Activated naive CD4-positive, alpha-beta T cell treated with anti-CD3 and anti-CD28 coated beads, Interleukin-2, amount 50 U/mL, for 24 hours (primary cell): ENCODE data around the gene MLLT1.
A peak's percentile ranks its signal among the peaks of the same experiment; 100 is the strongest.
"Not testable (repeated sequence)": the region's sequence is repeated elsewhere in the genome, so short reads cannot be mapped to it uniquely, and the experiment has no call there.

Experiments
- H3K27ac Mint-ChIP-seq: one replicate; pipeline ENCODE4 v1.8.0; 2021; ENCODE audit warnings: mild to moderate bottlenecking, mixed read lengths
- H3K27me3 Mint-ChIP-seq: one replicate; pipeline ENCODE4 v1.8.0; 2021; ENCODE audit warnings: mixed read lengths
- H3K36me3 Mint-ChIP-seq: one replicate; pipeline ENCODE4 v1.8.0; 2021; ENCODE audit warnings: mixed read lengths
- H3K4me1 Mint-ChIP-seq: one replicate; pipeline ENCODE4 v1.8.0; 2021; ENCODE audit warnings: mixed read lengths
- H3K4me3 Mint-ChIP-seq: one replicate; pipeline ENCODE4 v1.8.0; 2021; ENCODE audit warnings: mild to moderate bottlenecking, mixed read lengths
- H3K9me3 Mint-ChIP-seq: one replicate; pipeline ENCODE4 v1.8.0; 2021; ENCODE audit warnings: mixed read lengths

MLLT1 gene

DNA sequence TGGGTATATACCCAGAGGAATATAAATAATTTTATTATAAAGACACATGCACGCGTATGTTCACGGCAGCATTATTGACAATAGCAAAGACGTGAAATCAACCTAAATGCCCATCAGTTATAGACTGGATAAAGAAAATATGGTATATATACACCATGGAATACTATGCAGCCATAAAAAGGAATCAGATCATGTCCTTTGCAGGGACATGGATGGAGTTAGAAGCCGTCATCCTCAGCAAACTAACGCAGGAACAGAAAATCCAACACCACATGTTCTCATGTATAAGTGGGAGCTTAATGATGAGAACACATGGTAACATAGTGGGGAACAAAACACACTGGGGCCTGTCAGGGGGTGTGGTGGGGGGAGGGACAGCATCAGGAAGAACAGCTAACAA, 2.6 kb upstream of the MLLT1 start:
- H3K36me3 Mint-ChIP-seq, H3K9me3 Mint-ChIP-seq, H3K27me3 Mint-ChIP-seq, H3K4me3 Mint-ChIP-seq, H3K27ac Mint-ChIP-seq: not testable (repeated sequence)
- peaks cover 20% of the 10 kb centered on the region for H3K4me1 Mint-ChIP-seq

GRCh38 chr19:6279620-6279930, 200 bp downstream of the MLLT1 start:
- H3K27ac Mint-ChIP-seq: no peak overlapping the region

GRCh38 chr19:6278740-6279619, 795 bp downstream of the MLLT1 start:
- Mint-ChIP-seq H3K27ac (peak overlapping the region; percentile 98), H3K4me1 (peaks cover 46% of the 10 kb centered on the region), H3K27me3 (no peaks in the 10 kb centered on the region), H3K9me3 (no peaks in the 10 kb centered on the region), H3K4me3 (peak overlapping the region; percentile 98), H3K36me3 (peaks cover 4% of the 10 kb centered on the region)

More at GRCh38 chr19:6279620-6279930, 200 bp downstream of the MLLT1 start:
- H3K4me3 Mint-ChIP-seq: peak overlapping the region; percentile 74
- H3K4me1 Mint-ChIP-seq: peaks cover 44% of the 10 kb centered on the region
- peaks cover 4% of the 10 kb centered on the region for H3K36me3 Mint-ChIP-seq
- no peaks in the 10 kb centered on the region for H3K27me3 Mint-ChIP-seq
- no peaks in the 10 kb centered on the region for H3K9me3 Mint-ChIP-seq

DNA sequence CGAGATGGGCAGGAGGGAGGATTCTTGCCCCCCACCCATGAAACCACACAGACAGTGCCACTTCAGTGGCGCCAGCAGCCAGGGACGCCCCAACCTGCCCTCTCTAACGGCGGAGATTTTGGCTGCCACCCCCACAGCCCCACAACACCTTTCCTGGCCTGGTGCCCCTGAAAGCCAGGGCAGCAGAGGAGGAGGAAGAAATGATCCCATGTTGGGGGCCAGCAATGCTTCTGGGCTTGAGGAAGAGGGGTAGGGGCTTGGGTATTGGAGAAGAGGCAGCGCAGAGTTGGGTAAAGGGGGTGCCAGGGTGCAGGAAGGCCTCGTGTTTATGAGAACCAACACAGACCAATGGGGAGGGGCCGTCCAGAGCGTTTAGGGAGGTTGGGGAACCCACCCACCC, 1.7 kb downstream of the MLLT1 start:
- H3K9me3 Mint-ChIP-seq: no peaks in the 10 kb centered on the region
- no peaks in the 10 kb centered on the region for H3K27me3 Mint-ChIP-seq
- peaks cover 4% of the 10 kb centered on the region for H3K36me3 Mint-ChIP-seq
- peak overlapping the region; percentile 98 for H3K27ac Mint-ChIP-seq
- peak overlapping the region; percentile 98 for H3K4me3 Mint-ChIP-seq
- peaks cover 55% of the 10 kb centered on the region for H3K4me1 Mint-ChIP-seq

- Mint-ChIP-seq H3K4me3 (no peak overlapping the region), H3K36me3 (peaks cover 4% of the 10 kb centered on the region), H3K4me1 (peaks cover 66% of the 10 kb centered on the region), H3K9me3 (no peaks in the 10 kb centered on the region), H3K27ac (no peak overlapping the region), H3K27me3 (no peaks in the 10 kb centered on the region)
Measured at GRCh38 chr19:6276447-6276846, 3.3 kb downstream of the MLLT1 start.

GRCh38 chr19:6275170-6275744, 4.5 kb downstream of the MLLT1 start:
- H3K4me1 Mint-ChIP-seq: peaks cover 63% of the 10 kb centered on the region

DNA sequence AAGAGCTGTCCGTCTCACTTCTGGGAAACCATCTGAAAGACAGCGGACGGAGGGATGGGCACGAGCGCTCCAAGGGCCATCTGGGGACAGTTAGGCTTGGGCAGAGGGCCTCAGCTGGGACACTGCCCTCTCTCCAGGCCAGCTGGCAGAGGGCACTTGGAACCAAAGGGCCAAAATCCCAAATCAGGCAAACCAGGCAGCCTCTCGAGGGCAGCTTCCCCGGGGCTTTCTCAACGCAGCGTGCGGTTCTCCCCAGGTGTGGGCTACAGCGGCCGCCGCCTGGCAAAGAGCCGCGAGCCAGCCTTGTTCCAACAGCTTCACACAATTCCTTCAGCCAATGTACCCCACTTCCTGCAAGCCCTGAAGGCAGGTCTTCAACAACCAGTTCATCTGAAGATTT, 5.0 kb downstream of the MLLT1 start:
- Mint-ChIP-seq H3K27me3 (no peaks in the 10 kb centered on the region), H3K4me1 (peaks cover 63% of the 10 kb centered on the region), H3K9me3 (no peaks in the 10 kb centered on the region), H3K27ac (no peak overlapping the region), H3K4me3 (no peak overlapping the region), H3K36me3 (peaks cover 10% of the 10 kb centered on the region)

More at GRCh38 chr19:6275170-6275744, 4.5 kb downstream of the MLLT1 start:
- H3K27me3 Mint-ChIP-seq: no peaks in the 10 kb centered on the region
- H3K4me3 Mint-ChIP-seq: no peak overlapping the region
- H3K36me3 Mint-ChIP-seq: peaks cover 8% of the 10 kb centered on the region
- H3K27ac Mint-ChIP-seq: no peak overlapping the region
- no peaks in the 10 kb centered on the region for H3K9me3 Mint-ChIP-seq

DNA sequence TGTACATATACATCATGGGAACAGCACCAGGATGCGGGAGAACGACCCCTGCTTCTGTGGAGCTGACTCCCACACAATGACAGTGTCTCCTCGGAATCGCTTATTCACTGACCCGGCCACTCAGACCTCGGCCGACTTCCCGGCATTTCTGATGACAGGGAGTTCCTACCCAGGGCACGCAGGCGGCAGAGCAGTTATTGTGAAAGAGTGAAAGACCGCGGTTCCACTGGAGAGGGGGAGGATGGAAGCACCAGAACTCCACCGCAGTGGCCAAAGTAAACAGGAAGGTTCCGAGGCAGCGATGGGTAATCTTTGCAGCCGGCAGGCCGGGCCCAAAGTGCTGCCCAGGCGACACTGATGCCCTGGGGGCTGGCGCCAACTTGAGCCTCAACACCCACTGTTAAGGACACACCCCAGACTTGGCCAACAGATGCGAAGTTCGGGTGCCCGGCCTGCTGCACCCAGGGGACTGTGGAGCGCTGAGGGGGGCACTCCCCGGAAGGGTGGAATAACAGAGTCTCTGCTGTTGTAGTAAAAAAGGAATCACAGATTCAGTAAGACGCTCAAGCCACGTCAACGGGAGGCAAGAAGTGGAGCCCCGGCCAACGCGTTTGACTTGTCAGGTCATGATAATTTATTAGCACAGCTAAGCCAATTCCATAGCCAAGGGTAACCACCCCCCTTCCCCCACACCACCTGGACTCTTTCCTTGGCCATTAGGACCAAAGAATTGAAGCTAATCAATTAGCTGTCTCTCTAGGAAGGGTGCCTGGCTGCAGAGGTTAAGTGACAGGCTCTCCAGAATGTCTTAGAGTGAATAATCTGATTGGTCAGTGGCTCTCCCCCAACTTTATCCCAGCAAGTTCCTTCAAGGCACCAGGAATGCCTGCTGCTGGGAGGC, 5.8 kb downstream of the MLLT1 start:
- Mint-ChIP-seq H3K27ac (no peak overlapping the region), H3K36me3 (peaks cover 9% of the 10 kb centered on the region), H3K4me1 (peaks cover 61% of the 10 kb centered on the region), H3K4me3 (no peak overlapping the region), H3K9me3 (no peaks in the 10 kb centered on the region), H3K27me3 (no peaks in the 10 kb centered on the region)

DNA sequence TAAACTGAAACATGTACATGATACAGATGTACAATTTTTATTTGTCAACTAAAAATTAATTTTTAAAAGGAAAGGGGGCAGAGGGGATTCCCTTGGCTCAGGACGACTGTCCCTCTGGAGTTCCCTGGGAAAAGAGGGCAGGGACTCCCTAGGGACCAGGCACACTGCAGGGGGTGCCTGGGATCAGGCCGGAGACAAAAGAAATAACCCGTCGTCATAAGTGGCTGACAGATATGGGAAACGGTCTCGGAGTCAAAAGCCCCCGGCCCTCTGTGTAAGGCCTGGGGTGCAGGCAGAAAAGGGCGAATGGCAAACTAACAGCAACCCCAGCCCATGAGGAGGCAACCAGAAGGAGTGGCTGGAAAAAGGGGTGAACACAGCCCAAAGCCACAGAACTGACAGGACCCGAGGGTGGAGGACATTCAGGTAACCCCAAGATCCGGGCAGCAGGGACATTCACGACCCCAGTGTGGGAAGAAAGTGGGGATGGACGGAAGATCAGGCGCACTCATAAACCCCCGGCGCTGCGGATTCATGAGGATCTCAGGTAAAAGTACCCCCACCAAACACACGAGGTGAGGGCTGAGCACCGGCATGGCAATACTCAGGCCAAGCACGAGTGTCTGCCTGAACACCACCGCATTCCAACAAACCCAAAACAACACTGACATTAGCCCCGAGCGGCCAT, 6.7 kb downstream of the MLLT1 start:
- H3K9me3 Mint-ChIP-seq: no peaks in the 10 kb centered on the region
- peaks cover 6% of the 10 kb centered on the region for H3K36me3 Mint-ChIP-seq
- H3K4me3 Mint-ChIP-seq: no peak overlapping the region
- H3K27me3 Mint-ChIP-seq: no peaks in the 10 kb centered on the region
- H3K27ac Mint-ChIP-seq: no peak overlapping the region
- H3K4me1 Mint-ChIP-seq: peaks cover 53% of the 10 kb centered on the region

GRCh38 chr19:6272411-6272791, 7.4 kb downstream of the MLLT1 start:
- no peaks in the 10 kb centered on the region for H3K9me3 Mint-ChIP-seq
- H3K4me3 Mint-ChIP-seq: no peak overlapping the region
- no peak overlapping the region for H3K27ac Mint-ChIP-seq
- peaks cover 6% of the 10 kb centered on the region for H3K36me3 Mint-ChIP-seq
- H3K27me3 Mint-ChIP-seq: no peaks in the 10 kb centered on the region
- peaks cover 46% of the 10 kb centered on the region for H3K4me1 Mint-ChIP-seq

DNA sequence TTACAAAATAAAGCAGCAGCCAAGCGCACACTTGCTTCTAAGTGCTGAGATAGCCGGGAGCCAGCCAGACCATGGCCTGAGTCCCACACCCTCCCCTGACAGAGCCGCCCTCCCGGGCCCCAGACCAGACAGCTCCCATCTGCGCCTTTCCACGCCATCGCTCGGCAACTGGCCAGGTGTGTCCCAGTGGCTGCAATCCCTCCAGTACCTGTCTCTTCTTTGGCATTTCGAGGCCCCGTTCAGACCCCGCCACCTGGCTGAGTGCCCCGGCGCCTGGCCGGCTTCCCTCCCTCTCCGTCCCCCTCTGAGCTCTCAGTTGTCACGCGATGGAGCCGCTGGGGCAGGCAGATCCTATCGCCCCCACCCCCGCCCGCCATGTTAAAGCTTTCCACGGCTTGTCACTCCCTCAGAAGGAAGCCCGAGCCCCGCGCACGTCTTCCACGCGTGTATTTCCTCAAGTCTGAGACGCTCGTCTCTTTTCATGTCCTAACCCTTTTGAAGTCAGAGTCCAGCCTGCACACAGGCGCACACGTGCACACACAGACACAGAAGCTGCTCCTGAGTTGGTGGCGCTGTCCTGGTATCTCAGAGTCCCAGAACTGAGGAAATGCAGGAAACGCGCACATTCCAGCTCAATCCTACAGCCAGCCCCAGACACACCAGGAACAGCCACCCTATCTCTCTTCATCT, 7.9 kb downstream of the MLLT1 start:
- Mint-ChIP-seq H3K9me3 (no peaks in the 10 kb centered on the region), H3K4me3 (no peak overlapping the region), H3K4me1 (peaks cover 42% of the 10 kb centered on the region), H3K27ac (no peak overlapping the region), H3K36me3 (peaks cover 6% of the 10 kb centered on the region), H3K27me3 (no peaks in the 10 kb centered on the region)

DNA sequence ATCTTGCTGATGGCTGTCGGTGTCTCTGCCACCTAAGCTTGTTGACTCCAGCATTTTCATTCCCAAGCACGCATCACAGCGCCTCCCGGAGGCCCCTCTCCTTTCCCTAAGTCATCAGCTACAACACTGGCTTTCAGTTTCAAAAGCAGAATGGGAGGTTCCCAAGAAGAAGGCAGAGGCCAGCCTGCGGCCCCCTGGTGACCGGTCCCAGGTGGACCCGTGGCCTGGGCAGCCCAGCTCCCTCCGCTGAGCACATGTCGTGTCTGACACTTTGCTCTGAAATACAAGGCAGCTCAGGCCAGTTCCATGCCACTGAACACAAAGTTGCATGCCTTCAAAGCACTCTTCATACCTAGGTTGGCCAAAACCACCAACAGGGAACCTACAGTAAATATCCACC, 8.5 kb downstream of the MLLT1 start:
- H3K27ac Mint-ChIP-seq: no peak overlapping the region
- H3K9me3 Mint-ChIP-seq: no peaks in the 10 kb centered on the region
- no peak overlapping the region for H3K4me3 Mint-ChIP-seq
- peaks cover 6% of the 10 kb centered on the region for H3K36me3 Mint-ChIP-seq
- H3K27me3 Mint-ChIP-seq: no peaks in the 10 kb centered on the region
- peaks cover 39% of the 10 kb centered on the region for H3K4me1 Mint-ChIP-seq

DNA sequence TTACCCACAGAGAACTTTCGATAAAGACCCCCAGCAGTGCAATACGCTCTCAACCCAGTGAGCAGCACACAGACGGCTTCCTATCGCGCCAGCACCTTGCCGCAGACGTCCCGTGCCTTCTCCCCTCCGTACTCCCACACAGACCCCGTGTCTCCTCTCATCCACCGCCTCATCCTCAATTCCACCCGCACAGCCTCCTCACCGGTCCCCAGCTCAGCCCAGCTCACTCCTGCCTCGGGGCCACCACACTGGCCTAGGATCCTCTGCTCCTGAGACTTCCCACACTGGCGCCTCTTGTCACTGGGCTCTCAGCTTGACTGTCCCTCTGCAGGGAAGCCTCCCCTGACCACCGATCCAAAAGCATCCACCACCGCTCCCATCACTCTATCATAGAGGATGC, 9.0 kb downstream of the MLLT1 start:
- Mint-ChIP-seq H3K27ac (no peak overlapping the region), H3K36me3 (peaks cover 6% of the 10 kb centered on the region), H3K4me3 (no peak overlapping the region), H3K4me1 (peaks cover 34% of the 10 kb centered on the region), H3K27me3 (no peaks in the 10 kb centered on the region), H3K9me3 (no peaks in the 10 kb centered on the region)

GRCh38 chr19:6270076-6270745, 9.6 kb downstream of the MLLT1 start:
- Mint-ChIP-seq H3K4me3 (no peak overlapping the region), H3K9me3 (no peaks in the 10 kb centered on the region), H3K27me3 (no peaks in the 10 kb centered on the region), H3K4me1 (peaks cover 28% of the 10 kb centered on the region), H3K36me3 (peaks cover 6% of the 10 kb centered on the region), H3K27ac (no peak overlapping the region)
